Brain microvascular endothelial cell (primary cell): Measurements from ENCODE around the gene CLBA1.
"Not testable (repeated sequence)": the region's sequence is repeated elsewhere in the genome, so short reads cannot be mapped to it uniquely, and the experiment has no call there.

Source experiments
- DNase-seq: peaks from one replicate; pipeline ENCODE4 v3.0.0-alpha.2; 2020
- H3K27ac ChIP-seq: fragments of 250-450 bp; sonication (Bioruptor Pico); 2 replicates; pipeline ENCODE4 v1.5.1; 2020; ENCODE audit warnings: mild to moderate bottlenecking, moderate library complexity
- H3K27me3 ChIP-seq: fragments of 250-450 bp; sonication (Bioruptor Pico); replicated peaks from 2 replicates; pipeline ENCODE4 v1.5.1; 2020; ENCODE audit warnings: mild to moderate bottlenecking
- H3K36me3 ChIP-seq: fragments of 250-450 bp; sonication (Bioruptor Pico); replicated peaks from 2 replicates; pipeline ENCODE4 v1.5.1; 2020; ENCODE audit warnings: mild to moderate bottlenecking
- H3K4me3 ChIP-seq: 2 replicates; pipeline ENCODE4 v1.5.1; 2011; ENCODE audit warnings: low read depth, mild to moderate bottlenecking, control low read depth, low read length, moderate library complexity
- CTCF ChIP-seq: IDR thresholded peaks from 2 replicates; pipeline ENCODE4 v1.5.1; 2011; ENCODE audit warnings: low read depth, mild to moderate bottlenecking, moderate library complexity, low read length, control low read depth, inconsistent platforms; ENCODE audit errors: missing control alignments
- in situ Hi-C: cut with HindIII; loops from 2 replicates; pipeline ENCODE4 v1.10.0; 2017; ENCODE audit warnings: low sequenced_read_pairs, low pct_ligation_motif_present

CLBA1 gene

DNA sequence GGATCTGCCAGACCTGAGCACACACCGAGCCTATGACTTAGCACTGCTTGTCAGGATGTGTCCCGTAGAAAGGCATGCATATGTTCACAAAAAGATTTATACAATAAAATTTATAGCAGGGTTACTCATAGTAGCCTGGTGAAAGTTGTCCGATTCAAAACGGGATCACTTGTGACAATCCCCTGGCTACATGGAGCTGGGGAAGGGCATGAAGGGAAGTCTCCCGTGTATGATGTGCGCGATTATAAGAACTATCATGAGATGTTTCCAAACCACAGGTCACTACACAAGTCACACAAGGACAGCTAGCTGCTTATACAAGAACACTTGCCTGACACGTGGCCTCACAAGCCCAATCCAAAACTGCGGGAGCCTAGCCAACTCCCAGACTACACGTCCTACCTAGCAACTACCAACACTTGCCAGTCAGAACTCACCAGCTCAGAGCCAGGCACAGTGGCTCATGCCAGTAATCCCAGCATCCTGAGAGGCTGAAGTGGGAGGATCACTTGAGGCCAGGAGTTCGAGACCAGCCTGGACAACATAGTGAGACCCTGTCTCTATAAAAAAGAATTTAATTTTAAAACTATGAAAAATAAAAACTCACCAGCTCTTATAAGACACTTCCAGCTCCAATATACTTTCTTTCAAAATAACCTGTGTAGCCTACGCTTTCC is 42.8 kb downstream of the CLBA1 start:
- no peak for DNase-seq
- Histone ChIP-seq H3K4me3 (no peak overlapping the region), H3K27ac (peak overlapping the region; percentile 28), H3K27me3 (no peaks in the 10 kb centered on the region), H3K36me3 (no peaks in the 10 kb centered on the region)
- TF ChIP-seq CTCF: no peak
- in situ Hi-C loops: no loop called here

DNA sequence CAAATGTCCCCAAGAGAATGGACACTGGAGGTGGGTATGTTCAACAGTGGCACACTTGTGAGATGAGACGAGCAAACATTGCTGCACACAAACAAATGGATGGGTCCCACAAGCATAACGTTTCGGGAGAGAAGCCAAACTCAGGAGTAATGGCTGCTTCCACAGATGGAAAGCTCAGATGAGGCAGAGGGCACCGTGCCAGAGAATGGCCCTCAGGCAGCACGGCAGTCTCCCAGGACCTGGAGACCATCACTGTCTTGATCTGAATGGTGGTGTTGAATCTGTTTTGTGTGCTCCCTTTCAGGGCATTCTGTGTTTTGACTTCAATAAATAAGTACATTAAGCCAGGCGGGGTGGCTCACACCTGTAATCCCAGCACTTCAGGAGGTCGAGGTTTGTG is 43.8 kb downstream of the CLBA1 start:
- Histone ChIP-seq H3K36me3 (no peaks in the 10 kb centered on the region), H3K4me3 (no peak overlapping the region), H3K27ac (no peak overlapping the region), H3K27me3 (no peaks in the 10 kb centered on the region)
- TF ChIP-seq CTCF: no peak
- in situ Hi-C loops: no loop called here
- no peak for DNase-seq

DNA sequence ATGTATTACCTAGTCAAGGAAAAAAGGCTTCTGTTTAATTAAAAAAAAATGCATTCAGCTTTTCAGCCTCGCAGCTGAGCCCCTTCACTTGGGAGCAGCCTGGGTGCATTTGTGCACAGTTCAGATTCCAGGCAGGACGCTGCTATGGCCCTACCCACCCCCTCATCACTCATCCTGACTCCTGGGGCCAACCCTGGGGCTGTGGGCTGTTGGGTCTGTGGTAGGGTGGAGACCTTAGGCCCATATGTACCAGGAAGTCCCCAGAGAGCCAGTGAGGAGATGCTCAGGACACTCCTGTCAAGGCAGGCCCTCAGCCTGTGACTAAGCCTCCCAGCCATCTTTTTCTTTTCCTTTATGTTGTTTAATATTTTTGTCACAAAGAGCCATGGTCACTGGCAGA is 44.6 kb downstream of the CLBA1 start:
- in situ Hi-C loops: no loop called here
- DNase-seq: no peak
- H3K27ac ChIP-seq: no peak overlapping the region

DNA sequence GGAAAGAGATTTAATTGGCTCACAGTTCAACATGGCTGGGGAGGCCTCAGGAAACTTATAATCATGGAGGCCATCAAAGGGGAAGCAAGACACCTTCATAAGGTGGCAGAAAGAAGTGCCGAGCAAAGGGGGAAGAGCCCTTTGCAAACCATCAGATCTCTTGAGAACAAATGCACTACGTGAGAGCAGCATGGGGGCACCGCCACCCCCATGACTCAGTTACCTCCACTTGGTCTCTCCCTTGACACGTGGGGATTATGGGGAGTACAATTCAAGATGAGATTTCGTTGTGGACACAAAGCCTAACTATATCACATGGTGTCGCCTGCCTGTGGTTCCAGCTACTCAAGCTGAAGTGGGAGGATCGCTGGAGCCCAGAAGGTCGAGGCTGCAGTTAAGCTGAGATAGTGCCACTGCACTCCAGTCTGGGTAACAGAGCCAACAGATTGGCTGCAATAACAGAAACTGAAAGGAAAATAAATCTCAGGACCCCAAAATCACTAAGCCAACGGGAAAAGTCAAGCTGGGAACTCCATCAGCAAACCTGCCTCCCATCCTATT is 45.3 kb downstream of the CLBA1 start:
- H3K36me3 ChIP-seq: no peaks in the 10 kb centered on the region
- DNase-seq: no peak
- H3K27ac ChIP-seq: no peak overlapping the region
- in situ Hi-C loops: no loop called here
- TF ChIP-seq CTCF: no peak
- H3K4me3 ChIP-seq: no peak overlapping the region
- H3K27me3 ChIP-seq: no peaks in the 10 kb centered on the region

More for the DNA sequence above, 44.6 kb downstream of the CLBA1 start:
- no peak for TF ChIP-seq CTCF
- H3K4me3 ChIP-seq: no peak overlapping the region
- H3K36me3 ChIP-seq: no peaks in the 10 kb centered on the region
- H3K27me3 ChIP-seq: no peaks in the 10 kb centered on the region

DNA sequence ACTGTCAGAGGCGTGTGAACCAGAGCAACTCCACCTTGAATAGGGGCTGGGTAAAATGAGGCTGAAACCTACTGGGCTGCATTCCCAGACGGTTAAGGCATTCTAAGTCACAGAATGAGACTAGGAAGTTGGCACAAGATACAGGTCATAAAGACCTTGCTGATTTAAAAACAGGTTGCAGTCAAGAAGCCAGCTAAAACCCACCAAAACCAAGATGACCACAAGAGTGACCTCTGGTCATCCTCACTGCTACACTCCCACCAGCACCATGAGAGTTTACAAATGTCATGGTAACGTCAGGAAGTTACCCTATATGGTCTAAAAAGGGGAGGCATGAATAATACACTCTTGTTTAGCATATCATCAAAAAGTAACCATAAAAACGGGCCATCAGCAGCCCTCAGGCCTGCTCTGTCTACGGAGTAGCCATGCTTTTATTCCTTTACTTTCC is 46.9 kb downstream of the CLBA1 start:
- H3K27me3 ChIP-seq, H3K27ac ChIP-seq, in situ Hi-C loops, H3K36me3 ChIP-seq: not testable (repeated sequence)
- H3K4me3 ChIP-seq: peak overlapping the region; percentile 53
- DNase-seq: peak; percentile 52

- DNase-seq, H3K27me3 ChIP-seq, in situ Hi-C loops, H3K27ac ChIP-seq, H3K36me3 ChIP-seq: not testable (repeated sequence)
- H3K4me3 ChIP-seq: peak overlapping the region; percentile 53
Observed at GRCh38 chr14:105033412-105033900, 47.9 kb downstream of the CLBA1 start.
